Measurements from ENCODE around the gene SEMA3E.

Gene SEMA3E

DNA sequence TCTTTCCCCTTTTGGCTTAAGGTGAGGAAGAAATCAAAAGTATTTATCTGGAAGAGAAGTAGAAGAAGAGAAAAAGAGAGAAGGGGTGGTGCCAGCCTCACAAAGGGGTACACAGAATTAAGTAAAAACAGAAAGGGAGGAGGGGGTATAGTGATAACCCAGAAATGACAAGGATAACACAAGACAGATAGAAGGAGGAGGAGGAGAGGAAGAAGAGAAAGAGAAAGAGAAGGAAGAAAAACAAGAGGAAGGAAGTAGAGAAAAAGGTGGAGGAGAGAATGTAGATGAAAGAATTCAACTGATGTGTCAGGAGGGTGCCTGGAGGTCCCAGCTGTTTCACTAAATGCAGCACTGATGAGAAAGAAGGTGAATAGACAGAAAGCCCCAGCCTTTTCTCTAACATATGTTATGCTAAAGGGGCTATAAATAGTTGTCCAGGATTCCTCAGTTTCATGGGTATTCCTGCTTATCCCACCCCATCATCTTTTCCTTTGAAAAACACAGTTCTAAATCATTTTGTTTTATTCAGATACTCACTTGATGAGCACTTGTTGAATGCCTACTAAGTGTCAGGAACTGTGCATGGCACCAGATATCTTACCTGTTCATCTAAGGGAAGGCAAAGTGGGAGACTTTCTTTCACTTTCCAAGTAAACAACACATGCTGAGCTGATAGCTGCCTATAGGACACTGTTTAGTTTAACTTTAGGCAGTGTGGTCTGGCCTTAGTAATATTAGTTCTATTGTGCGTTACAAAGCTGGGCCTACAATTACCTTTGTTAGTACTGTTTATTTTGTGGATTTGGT, 8.0 kb downstream of the SEMA3E start:
- no peak for DNase-seq

DNA sequence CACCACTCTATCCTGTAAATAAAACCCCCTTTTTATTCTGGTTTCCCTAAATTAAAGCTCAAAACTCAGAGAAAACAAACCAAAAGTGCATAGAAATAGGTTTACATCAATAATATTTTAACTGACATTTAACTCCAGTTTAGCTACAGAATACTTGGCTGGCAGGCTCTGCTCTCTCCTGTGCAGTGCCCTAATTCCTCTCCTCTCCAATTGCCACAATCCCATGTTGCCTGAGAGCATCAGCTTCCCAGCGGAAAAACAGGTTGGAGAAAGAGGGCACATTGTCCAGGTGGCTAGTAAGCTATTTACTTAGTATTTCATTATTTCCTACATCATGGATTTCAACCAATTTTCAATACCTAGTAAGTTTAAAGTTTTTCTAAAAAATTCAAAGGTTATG, 8.7 kb downstream of the SEMA3E start:
- no peak for DNase-seq

DNA sequence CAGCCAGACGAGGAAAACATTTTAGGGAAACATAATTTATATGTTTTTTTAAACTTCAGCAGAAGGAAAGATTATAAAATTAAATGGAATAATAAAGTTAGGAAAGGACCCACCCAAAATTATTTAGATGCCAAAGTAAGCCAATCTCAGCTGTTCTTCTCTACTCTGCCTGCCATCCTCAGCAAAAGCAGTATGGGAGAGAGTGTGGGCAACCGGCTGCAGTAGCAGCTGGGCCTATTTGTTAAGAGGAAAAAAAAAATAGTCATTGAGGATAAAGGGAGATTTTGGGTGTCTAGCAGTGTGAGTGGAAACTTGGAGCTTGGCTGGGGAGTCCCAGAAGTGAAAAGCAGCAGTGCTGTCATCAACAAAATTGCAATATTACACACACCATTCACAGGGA, 15.4 kb downstream of the SEMA3E start:
- no peak for DNase-seq

DNA sequence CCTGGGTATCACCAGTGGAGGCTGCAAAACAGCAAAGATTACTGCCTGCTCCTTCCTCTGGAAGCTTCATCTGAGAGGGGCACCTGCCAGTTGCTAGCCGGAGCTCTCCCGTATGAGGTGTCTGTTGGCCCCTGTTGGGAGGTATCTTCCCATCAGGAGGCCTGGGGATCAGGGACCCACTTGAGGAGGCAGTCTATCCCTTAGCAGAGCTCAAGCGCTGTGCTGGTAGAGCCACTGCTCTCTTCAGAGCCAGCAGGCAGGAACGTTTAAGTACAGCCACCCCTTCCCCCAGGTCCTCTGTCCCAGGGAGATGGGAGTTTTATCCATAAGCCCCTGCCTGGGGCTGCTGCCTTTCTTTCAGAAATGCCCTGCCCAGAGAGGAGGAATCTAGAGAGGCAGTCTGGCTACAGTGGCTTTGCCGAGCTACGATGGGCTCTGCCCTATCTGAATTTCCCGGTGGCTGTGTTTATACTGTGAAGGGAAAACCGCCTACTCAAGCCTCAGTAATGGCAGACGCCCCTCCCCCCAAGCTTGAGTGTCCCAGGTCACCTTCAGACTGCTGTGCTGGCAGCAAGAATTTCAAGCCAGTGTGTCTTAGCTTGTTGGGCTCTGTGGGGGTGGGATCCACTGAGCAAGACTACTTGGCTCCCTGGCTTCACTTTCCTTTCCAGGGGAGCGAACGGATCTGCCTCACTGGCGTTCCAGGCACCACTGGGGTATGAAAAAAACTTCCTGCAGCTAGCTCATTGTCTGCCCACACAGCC, 19.6 kb downstream of the SEMA3E start:
- DNase-seq, result no peak

DNA sequence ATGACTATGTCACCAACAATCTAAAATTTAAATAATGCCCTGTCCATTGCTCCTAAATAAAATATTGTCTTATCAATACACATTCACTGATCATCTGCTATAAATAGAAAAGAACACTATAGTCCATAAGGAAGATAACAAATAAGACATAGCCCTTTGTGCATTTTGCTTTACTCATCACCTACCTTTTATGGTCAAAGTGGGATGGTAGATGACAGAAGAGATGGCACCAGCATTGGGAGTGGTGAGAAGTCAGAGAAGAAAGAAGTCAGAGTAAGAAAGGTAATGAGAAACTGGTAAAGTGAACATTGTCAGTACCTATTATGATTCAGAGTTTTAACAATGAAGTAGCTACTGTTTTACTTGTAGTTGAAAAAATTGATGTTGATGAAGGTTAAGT, 31.1 kb downstream of the SEMA3E start:
- no peak for DNase-seq

DNA sequence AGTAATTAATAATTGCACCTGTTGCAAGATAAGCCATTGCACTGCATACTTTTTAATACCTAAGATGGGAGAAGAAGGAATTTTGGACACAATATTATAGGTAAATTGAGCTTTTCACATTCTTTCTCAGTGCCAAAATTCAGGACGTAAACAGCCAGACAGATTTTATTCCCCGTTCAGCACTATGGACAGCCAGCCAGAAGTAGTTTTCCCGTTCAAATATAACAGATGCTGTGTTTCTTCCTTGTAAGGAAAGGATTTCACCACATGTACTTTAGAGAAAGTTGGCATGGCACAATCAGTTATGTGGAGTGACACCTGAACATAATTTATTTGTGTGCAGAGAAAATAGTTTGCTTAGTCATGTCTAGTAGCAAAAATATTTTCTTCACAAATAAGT, 34.8 kb downstream of the SEMA3E start:
- DNase-seq, result no peak

DNA sequence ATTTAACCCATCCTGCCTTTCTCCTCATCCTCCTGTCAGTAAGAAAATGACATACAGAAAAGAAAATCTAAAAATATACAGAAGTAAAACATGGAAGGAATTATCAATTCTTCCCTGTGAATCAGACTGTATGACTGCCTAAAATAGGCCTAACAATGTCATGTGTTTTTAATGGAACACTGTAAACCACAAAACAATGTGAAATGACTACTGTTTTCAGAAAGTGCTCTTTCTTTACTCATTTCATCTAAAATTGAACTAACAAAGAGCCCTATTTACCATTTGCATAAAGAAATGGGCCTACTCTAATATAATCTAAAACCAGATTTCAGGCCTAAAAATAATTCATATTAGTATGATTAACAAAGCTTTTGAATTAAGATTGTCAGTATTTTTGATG, 35.7 kb downstream of the SEMA3E start:
- DNase-seq, result no peak

DNA sequence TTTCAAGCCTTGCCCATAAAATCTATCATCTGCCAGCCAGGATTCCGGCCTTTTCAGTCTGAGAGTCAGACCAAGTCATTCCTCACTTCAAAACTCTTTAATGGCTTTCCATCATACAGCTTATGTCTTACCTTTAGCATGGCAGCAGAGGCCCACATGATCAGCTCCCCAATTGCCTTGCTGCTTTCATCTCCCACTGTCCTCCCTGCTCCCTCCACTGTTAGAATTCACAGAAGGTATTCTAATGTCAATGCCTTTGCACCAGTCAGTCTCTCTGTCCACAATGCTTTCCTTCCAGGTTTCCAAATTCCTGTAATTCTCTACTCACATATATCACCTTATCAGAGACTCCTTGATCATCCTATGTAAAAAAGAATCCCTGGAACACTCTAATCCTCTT, 37.2 kb downstream of the SEMA3E start:
- DNase-seq, result no peak

DNA sequence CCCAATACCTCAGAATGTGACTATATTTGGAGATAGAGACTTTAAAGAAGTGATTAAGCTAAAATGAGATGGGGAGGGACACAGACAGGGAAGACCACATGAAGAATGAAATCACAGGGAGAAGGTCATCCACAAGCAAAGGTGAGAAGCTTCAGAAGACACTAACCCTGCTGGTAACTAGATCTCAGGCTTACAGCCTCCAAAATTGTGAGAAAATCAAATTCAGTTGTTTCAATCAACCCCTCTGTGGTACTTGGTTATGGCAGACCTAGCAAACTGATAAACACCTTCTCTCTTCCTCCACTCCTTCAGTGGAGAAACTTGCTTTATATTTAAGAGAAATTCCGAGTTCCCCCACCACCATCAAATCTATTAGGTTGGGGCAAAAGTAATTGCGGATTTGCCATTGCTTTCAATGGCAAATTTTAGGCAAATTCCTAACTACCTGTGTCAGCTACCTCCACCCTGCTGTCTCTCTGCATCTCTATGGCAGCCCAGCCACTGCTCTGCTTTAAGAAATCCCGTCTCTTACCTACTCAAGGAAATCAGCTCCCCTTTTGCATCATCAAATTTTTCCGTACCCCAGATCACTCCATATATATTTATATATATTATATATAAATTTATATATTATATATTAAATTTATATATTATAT, 38.2 kb downstream of the SEMA3E start:
- DNase-seq, result no peak

DNA sequence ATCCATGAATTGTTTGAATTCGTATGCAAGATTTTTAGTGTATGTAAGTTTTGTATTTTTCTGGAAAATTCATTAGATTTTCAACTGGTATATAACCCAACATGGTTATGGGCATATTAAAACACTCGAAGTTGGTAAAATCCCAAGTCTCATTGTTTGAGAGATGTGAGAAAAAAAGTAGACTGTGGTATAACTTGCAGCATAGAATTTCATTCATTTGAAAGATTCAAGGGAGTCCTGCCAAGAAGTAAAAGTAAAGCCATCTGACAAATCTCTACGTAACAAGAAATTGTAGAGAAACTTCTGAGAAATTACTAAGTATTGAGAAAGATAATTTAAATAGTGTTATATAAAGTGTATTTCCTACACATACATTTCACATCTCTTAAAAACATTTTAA, 40.2 kb downstream of the SEMA3E start:
- no peak for DNase-seq

DNA sequence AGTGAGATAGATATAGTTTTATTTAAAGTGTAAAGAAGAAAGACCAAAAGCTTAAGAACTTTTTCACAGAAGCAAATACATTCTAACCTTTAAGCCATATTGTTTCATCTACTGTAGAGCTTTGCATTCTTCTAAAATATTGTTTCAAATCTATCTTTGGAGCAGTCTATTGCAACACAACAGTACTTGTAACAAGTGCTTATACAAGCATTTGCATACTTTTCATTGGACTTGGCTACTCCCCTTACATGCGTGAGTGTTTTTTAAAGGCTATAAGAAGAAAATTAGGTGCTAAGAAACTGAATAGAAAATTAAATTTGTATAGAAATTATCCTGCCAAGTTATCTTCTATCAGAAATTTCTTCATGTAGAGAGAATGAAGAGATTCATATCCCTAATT, 45.3 kb downstream of the SEMA3E start:
- DNase-seq, result no peak

DNA sequence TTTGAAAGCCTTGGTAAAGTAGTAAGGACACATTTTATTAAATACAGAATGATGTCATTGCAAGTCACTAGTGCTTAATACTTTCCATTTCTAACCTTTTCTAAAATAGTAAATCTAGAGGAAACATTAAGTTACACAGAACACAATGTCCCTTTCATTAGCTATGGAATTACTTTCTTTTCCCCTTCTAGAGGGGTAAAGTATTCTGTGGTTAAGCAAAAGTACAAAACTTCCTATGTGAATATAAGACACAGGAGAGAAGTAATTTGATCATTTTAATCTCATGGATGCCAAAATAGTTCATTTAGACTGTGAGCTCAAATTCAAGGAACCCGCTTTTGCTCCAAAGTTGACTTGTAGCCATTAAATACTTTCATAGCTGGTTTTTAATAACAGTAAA, 49.8 kb downstream of the SEMA3E start:
- no peak for DNase-seq

DNA sequence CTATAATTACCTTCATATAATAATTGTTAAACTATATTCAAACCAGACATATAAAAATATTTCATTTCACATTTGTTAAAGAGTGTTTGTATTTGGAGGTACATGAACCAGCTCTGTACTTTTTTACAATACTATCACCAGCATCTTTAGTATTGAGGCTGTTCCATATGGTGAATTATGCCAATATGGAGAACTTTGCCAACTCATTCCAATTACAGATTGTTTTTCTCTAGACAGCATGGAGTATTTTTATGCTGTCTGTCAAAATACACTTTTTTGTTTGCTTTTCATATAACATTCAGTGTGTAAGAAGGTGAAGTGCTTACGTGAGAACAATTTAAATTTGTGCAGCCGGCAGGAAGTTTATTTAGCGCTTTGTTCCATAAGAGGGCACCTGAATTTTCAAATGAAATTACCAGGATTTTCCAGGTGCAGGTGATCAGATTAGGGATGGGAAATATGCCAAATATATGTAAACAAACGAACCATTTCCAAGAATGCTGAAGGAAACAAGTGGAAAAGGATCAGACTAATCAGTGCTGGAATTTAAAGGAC, 54.9 kb downstream of the SEMA3E start:
- no peak for DNase-seq

DNA sequence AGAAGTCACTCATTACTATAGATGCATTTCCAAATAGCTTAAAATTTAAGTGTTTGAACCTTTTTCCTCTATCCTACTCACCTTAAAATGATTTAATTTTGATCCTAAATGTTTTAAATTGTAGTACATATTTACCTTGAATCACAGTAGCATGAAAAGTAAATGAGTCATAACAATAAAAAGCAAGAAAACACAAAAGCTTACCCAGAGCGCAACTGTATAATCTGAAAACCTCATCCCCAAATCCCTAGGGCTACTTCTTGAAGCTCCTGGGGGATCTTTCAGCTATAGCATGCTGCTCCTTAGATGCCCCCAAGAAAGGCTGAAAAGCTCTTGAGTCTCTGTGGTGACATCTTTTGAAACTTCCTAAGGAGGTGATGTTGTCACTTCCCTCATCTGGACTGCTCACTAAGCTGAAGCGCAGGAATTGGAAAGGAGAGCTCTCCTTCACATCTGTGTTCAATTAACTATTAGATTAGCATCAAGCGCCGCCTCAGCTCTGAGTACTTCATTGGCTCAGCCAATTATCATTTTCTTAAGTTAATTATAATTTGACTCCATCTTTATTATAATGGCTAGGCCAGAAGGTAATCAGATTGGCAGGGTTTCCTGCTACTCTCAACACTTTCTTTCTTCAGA, 60.2 kb downstream of the SEMA3E start:
- DNase-seq, result no peak

DNA sequence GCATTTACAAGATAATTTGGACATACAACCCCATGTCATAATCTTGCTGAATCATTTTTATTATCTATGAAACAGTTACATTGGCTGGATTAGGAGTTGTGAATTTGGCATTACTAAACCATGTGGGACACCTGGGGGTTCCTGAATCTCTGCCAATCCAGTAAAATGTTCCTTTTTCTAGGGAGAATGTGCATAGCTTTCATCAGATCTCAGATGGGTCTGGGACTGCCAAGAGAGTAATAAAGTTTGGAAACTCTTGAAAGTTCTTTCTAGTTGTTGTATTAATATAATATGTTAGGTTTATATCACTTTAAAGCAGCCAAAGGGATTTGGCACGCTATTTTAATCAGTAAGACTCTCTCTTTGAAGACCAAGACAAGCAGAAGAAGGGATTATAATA, 62.7 kb downstream of the SEMA3E start:
- DNase-seq, result no peak

DNA sequence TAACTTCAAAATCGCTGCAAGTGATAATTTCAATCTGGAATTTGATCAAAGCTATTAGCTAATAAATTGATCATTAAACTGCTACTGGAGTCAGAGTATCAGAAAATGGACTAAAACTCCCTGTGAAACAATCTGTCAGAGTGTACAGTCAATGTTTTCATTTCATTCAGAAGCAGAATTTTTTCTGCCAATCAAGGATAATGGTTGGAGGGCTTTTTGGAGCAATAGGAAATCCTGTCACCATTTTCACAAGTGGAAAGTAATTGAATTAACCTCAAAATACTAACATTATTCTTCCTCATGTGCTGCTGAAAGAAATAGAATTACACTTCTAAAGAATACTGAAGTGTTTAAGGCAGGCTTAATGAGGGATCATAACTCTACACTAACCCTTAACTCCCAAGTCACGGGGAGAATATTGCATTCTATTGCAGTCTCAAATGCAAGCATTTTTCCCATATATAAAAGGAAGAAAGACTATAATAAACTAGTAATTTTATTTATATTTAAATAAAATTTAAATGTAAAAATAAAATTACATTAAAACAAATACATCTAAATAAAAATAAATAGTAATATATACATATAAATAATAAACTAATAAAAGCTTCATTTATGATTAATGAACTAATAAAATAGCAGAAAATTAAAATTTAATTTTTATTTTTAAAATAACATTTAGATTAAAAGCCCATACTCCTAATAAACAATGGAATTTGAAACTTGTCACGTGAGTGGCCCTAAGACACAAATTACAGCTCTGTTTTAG, 67.1 kb downstream of the SEMA3E start:
- DNase-seq, result no peak

DNA sequence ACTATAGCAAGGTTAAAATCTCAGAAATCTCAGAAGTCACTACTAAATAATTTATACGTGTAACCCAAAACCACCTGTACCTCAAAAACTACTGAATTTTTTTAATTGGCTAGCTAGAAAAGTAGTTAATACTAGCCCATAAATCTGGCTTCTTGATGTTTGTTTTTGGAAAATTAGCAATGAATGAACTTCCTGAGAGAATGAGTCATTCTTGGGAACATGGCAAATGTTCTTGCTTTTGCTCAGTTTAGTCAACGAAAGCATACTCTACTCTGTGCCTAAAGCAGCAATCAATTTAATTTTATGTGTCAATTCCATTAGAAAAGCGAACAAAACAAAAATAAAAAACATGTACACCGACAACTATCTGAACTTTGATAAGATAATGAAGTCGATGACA, 69.2 kb downstream of the SEMA3E start:
- DNase-seq, result no peak

DNA sequence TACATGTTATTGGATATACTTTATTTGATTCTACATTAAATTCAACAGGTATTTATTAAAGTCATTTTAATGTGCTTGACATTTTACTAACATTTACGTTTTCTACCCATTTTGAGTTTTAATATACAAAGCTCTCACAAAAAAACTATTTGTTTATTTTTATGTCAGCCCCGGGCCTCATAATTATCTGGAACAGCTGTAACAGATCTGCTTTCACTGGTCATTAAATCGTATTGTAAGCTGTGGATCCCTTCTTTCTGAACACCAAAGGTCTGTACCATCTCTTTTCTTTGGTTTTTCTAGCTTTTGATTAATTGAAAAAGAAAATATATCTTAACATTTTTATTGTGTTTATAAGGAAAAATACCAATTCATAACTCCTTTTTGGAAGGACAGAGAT, 73.5 kb downstream of the SEMA3E start:
- no peak for DNase-seq

DNA sequence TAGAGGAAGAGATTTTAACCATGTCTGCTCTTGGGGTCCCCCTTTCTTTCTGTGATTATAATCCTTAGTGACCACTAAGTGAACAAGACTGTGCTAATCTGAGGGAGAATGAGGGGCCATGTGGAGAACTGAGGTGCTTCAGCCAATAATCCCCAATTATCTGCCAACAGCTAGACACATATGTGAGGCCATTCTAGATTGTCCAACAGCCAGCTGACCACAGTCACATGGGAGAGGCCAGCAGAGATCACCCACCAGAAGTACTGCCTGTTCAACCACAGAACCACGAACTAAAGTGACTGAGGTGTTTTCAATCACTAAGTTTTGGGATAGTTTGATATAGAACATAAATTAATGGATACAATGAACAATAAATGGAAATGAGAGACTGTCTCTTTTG, 74.3 kb downstream of the SEMA3E start:
- DNase-seq, result no peak

DNA sequence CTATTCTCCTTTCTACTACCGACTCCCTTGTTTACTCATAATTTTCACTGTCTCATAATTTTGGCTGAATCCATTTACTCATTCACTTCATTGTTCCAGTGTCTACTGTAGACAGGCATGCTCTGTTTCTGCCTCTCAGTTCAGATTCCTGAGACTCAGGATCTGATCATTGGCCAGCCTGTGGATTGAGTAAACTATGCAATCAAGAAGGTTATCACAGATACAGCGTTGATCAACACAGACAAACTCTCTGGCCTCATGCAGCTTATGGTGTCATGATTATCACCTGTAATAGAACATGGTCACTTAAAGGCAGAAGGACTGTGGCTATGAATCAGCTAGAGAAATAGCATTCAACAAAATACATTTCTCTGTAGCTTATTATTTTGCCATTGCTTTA, 86.0 kb downstream of the SEMA3E start:
- no peak for DNase-seq

DNA sequence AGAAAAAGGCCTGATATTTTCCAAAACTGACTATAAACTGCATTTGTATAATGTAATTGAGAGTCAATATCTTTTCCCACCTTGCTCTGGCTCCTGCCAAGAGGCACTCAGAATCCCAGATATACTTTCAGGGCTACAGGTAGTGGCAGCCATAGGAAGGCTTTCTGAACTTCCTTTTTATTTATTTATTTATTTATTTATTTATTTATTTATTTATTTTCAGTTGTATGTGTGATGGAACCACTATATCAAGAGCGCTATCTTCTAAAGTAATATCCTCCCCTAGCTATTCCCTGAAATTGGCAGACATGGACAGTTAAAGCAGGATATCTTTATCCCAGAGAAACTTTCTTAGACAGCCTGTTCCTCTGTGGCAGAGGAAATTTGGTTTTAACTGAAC, 86.7 kb downstream of the SEMA3E start:
- no peak for DNase-seq

DNA sequence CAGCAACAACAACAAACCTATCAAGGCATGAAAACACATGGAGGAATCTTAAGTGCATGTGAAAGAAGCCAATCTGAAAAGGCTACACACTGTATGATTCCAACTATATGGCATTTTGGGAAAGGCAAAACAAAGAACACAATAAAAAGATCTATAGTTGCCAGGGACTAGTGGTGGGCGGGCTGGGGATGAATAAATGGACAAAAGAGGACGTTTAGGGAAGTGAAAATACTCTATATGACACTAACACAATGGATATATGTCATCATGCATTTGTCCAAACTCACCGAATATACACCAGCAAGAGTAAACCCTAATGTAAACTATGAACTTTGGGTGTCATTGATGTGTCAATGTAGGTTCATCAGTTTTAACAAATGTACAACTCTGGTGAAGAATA, 89.1 kb downstream of the SEMA3E start:
- no peak for DNase-seq
